Measurements from ENCODE around the gene ANGPTL5.

ANGPTL5 gene

DNA sequence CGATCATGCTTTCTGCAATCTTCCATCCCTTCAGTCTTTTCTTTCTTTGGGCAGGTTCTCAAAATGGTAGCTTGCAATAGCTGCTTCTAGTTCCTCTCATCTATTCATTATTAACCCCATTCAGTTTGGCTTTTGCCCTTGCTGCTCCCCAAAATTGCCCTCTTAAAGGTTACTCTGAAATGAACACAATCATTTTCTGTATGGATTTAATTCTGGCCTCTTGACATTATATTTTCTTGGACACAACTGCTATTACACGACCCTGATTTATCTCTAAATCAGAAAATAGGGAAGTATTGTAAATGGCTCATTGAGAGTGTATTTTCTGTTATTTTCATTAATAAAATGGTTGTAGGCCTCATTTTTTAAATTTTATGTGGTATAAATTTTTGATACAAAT lies at the start of gene ANGPTL5:
Gene ANGPTL5 (minus strand): TSS at position 101 of the 400 bp plus-strand sequence. CDS start 8,613 bp downstream, outside the sequence.
- no peak for TF ChIP-seq GATA2 (IDR thresholded peaks at IDR 0.05; ENCODE audit: low read depth, low read length)

DNA sequence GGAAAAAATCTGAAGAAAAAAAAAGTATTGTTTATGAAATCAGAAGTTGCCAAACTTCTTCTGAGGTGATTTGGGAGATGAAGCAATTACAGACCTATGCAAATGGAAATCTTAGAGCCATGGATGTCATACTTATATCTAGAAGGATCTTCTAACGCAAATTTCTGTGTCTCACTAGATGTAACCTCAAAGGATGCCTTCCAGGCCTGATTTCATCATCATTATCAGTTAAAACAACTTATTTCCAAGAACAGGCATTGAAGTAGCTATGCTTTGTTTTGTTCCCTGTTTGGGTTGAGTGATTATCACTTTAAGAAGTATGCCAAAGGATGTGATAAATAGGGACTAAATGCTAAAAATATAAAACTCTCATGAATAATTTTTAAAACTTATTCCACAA lies 43.9 kb upstream of the ANGPTL5 start:
- TF ChIP-seq GATA2 (IDR thresholded peaks at IDR 0.05; ENCODE audit: low read depth, low read length) (no peak), GATA3 (IDR thresholded peaks at IDR 0.05; ENCODE audit: low read depth, low read length) (no peak)

DNA sequence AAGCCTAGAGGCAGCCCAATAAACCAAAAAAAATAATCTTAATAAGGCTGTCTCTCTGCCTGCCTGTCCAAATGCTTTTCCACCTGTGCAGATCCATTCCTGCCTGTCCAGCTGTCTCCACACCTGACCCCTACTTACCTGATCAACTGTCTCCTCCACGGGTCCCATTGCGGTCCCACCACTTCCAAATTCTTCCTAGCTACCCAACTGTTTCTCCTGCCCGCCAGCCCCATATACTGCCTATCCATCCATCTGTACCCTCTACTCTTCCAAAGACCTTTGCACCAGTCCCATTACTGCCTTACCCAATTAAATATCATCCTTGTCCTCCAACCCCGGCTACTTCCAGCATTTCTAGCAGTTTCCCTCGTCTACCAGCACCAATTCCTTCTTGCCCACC lies 39.4 kb upstream of the ANGPTL5 start:
- TF ChIP-seq GATA3 (IDR thresholded peaks at IDR 0.05; ENCODE audit: low read depth, low read length) (no peak), GATA2 (IDR thresholded peaks at IDR 0.05; ENCODE audit: low read depth, low read length) (no peak)

DNA sequence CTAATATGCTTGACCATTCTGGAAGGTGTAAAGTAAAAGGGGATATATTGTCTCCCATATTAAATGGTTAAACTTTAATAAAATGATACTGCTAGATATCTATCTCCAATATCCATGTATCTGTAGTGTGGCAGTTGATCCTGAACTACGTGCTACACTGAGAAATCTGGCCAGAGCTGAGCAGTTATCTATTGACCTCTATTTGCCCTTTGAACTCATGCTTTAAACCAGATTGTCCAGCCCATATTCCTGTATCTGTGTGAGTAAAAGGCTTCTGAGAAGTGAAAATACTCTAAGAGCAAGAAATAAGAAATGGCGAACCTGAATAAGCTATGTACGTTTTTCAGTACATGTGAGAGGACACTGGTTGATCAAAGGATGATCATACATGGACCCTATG lies 39.0 kb upstream of the ANGPTL5 start:
- no peak for TF ChIP-seq GATA3 (IDR thresholded peaks at IDR 0.05; ENCODE audit: low read depth, low read length)
- TF ChIP-seq GATA2 (IDR thresholded peaks at IDR 0.05; ENCODE audit: low read depth, low read length): no peak

DNA sequence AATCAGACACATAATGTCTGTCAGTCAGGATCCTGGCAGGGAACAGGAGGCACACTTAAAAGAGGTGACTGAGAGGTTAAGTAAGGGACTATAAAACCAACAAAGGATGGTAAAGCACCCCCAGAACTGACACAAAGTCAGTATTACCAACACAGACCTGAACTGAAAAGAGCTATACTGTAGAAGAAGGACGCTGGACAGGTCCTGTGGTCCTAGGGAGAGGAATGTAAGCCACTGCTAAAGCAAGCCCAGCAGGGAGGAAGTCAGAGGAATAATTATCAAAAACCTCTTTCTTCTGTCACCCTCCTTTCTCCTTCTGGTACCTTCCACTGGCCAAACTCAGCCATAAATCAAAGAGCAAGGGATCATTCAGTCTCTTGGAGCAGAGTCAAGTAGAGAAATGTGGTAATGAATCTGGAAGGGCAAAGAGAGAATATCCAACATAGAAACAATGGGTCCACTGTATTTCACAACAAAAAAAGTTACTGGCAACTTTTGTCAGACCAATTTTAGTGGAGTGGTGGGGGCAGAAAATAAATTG lies 33.4 kb upstream of the ANGPTL5 start:
- TF ChIP-seq GATA2 (IDR thresholded peaks at IDR 0.05; ENCODE audit: low read depth, low read length) (no peak), GATA3 (IDR thresholded peaks at IDR 0.05; ENCODE audit: low read depth, low read length) (no peak)

DNA sequence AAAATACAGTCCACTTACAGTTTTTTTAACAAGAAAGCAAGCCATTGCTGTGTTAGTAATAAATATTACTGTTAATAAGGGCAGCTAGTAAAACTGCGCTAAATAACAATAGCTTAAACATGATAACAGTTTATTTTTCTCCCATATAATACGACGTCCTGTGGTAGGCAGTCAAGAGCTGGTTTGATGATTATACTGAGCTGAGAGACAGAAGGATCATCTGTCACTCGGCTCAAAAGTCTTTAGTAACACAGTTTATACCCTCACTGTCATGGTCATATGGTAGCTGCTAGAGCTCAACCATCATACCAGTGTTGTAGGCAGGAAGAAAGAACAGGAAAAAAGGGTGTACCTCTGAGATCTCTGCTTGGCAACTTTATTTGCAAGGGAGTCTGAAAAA lies 29.1 kb upstream of the ANGPTL5 start:
- TF ChIP-seq GATA2 (IDR thresholded peaks at IDR 0.05; ENCODE audit: low read depth, low read length): no peak
- TF ChIP-seq GATA3 (IDR thresholded peaks at IDR 0.05; ENCODE audit: low read depth, low read length): no peak

DNA sequence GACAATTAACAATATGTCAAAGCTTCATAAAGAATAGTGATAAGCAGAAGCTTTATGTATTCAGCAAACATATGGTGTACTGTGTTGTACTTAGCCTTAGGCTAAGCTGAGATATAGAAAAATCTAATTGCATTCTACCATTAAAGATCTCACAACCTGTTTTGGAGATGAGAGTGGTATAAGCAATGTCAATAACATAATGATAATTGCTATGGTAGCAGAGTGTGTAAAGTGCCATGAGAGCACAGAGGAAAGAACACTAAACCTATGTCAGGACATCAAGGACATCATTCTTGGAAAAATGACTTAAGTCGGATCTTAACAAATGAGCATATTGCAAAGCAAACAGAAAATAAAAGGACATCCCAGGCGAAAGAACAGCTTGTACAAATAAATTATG lies 28.6 kb upstream of the ANGPTL5 start:
- TF ChIP-seq GATA2 (IDR thresholded peaks at IDR 0.05; ENCODE audit: low read depth, low read length): no peak

DNA sequence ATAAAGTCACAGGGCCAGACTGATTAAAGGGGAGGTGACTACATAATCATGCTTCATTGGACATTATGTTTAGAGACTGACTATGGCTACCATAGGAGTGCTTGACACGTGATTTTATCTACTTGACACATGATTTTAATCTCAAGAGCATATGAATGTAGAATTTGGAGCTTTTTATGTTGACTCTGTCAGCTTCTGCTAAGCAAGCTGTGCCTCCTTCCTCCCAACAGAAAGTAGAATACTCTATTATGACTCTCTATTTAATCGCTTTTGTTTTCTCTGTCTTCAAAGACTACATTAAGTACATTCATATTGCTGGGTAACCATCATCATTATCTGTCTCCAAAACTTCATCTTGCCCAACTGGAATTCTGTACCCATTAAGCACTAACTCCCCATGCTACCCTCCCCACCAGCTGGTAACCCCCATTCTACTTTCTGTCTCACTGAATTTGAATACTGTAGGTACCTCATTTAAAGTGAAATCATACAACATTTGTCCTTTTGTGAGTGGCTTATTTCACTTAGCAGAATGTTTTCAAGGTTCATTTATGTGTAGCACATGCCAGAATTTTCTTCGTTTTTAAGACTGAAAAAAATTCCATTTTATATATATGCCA lies 24.7 kb upstream of the ANGPTL5 start:
- no peak for TF ChIP-seq GATA2 (IDR thresholded peaks at IDR 0.05; ENCODE audit: low read depth, low read length)

DNA sequence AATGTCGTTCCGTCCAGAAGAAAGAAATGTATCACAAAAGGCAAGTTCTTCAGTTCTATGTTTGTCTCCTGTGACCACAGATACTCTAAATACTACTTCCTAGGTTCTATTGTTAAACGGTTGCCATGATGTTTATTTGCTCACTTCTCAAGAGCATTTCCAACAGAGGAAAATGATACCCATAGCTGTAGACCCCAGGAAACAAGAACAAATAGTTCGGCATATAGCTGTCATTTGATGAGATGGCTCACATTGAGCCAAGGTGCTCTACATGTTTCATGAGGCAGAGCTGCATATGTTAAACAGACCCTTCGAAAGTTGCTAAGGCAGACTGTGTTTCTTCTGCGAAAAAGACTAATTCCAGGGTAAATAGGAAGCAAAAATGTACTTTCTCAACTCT lies 15.4 kb upstream of the ANGPTL5 start:
- TF ChIP-seq GATA3 (IDR thresholded peaks at IDR 0.05; ENCODE audit: low read depth, low read length): no peak
- no peak for TF ChIP-seq GATA2 (IDR thresholded peaks at IDR 0.05; ENCODE audit: low read depth, low read length)

DNA sequence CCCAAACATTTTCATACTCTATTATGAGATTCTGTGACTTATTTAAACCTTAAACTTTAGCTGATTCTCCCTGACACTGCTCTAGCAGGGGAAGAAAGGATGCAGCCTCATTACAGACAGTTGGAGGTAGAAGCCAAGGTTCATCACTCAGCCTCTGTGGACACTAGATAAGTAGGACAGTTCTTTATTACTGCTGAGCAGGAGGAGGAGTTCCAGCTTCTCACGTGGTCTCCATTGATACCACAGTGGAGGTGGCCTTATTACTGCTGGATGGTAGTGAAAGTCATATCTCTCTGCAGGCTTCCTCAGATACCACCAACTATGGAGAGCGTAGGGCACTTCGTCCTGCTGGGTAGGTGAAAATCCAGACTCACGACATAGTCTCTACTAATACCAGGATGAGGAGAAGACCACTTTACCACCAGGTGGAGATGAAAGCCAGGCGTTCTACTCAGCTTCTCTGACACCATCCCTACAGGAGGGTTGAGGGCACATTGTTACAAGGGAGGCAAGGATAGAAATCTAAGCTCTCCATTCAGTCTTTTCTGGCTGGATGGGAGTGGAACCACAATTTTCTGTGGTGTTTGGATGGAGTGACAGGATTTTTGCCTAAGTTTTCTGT lies 13.1 kb upstream of the ANGPTL5 start:
- TF ChIP-seq GATA3 (IDR thresholded peaks at IDR 0.05; ENCODE audit: low read depth, low read length) (no peak), GATA2 (IDR thresholded peaks at IDR 0.05; ENCODE audit: low read depth, low read length) (no peak)

DNA sequence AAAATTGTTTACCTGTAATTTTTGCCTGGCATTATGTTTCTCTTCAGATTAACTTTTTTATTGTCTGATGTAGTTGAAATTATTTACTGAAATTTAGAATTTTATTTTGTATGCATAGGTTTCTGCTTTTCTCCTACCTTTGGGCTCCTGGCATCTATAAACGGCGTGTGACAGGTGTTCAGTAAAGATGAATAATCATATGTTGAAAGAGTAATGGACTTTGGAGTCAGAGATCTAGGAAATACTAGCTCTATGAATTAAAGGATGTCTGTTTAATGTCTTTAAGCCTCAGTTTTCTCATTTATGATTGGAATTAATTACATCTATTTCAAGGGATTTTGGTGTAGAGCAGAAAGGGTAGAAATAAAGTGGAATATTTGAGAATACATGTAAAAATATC lies 7.2 kb upstream of the ANGPTL5 start:
- TF ChIP-seq GATA3 (IDR thresholded peaks at IDR 0.05; ENCODE audit: low read depth, low read length) (no peak), GATA2 (IDR thresholded peaks at IDR 0.05; ENCODE audit: low read depth, low read length) (no peak)

DNA sequence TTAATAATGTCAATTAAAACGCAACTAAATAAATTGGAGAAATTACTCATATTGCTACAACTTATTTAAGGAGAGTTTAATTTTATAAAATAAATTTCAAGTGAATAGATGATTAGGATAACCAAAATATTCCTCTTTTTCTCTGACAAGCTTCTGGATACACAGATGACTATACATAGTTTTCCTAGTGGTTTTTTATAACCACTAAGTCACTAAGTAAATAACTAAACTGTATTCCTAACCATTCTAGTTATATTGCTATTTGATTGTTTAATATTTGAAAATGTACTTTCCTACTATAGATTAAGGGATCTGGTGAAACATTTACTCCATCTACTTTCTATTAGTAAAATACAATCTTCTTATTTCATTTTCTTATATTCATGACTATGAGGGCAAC lies 4.7 kb upstream of the ANGPTL5 start:
- TF ChIP-seq GATA2 (IDR thresholded peaks at IDR 0.05; ENCODE audit: low read depth, low read length) (no peak), GATA3 (IDR thresholded peaks at IDR 0.05; ENCODE audit: low read depth, low read length) (no peak)

DNA sequence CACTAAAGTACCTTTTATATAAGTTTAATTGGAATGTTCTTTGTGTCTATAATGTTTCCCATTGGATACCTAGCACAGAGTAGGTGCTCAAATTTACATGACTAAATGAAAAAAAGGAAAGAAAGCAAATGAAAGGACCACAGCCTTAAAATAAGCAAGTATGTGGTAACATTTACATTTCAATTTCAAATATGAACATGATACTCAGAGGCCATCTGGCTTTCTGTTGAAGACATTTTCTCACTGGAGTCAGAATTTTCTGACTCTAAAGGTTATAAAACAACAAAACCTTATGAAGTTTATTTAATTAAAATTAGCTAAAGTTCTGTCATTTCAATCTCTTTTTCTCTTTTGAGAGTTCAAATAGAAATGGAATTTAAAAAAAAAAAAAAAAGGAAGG lies 904 bp upstream of the ANGPTL5 start:
- TF ChIP-seq GATA2 (IDR thresholded peaks at IDR 0.05; ENCODE audit: low read depth, low read length) (no peak), GATA3 (IDR thresholded peaks at IDR 0.05; ENCODE audit: low read depth, low read length) (no peak)

DNA sequence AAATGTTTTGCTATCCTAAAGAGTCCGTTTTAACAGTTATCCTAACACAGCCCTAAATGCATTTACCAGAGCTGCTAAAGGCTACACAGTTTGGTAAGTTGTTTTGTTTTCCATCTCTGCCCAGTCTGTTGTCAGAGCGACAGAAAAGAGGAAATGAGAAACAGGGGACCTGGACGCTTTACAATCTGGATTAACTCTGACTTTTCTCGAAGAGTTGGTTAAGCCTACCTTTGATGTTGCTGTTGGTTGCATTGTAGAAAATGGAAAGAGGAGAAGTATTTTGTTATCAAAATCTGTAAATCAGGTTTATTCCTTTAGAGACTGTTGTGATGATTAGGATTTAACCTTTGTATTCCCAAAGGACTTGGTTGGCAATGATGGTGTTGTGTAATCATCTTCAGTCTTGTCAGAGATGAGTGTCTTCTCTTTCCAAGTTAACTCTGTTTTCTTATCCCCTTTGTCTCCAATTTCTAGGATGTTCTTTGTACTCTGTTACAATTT lies 481 bp downstream of the ANGPTL5 start:
- TF ChIP-seq GATA3 (IDR thresholded peaks at IDR 0.05; ENCODE audit: low read depth, low read length) (no peak), GATA2 (IDR thresholded peaks at IDR 0.05; ENCODE audit: low read depth, low read length) (no peak)

DNA sequence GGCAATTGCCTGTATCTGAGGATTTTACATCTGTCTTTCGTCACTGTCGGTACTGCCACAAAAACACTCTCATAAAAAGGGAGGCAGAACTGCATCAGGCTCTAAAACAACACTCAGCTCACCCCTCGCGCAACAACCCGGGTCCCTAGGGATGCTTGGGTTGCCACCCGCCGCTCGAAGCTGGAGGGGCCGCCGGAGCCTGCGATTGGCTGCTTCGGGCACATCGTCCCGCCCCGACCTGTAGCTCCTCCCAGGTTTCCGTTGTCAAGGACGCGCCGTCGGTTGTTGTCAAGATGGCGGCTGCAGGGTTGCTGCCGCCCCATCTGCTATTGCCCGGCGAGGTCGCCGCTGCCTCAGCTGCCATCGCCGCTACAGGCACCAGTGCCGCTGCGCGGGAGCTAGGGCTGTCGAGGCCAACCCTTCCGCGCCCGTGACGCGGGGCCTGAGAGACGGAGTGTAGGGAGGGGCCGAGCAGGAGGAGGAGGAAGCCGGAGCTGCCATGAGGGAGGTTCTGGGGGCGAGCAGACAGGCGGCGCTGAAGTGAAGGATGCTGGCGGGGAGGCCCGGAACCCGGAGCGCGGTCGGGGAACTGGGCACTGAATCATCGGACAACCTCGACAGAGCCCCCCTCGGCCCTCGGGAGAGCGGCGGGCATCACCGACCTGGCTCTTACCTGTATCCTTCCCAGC lies 1.4 kb downstream of the ANGPTL5 start, which contains the start of gene CEP126:
Gene CEP126 (plus strand): TSS at position 273 of the 689 bp plus-strand sequence. CDS start 275 bp downstream, at position 548.
- TF ChIP-seq GATA3 (IDR thresholded peaks at IDR 0.05; ENCODE audit: low read depth, low read length) (no peak), GATA2 (IDR thresholded peaks at IDR 0.05; ENCODE audit: low read depth, low read length) (no peak)

All from SH-SY5Y (cell line).